GM23338 (cell line): ENCODE measurements around the gene HNRNPC. TPM values are rescaled to one million over a fixed set of nuclear protein-coding genes. Genes with fewer than 3 reads are reported as not detected.
"Not testable (repeated sequence)": the region's sequence is repeated elsewhere in the genome, so short reads cannot be mapped to it uniquely, and the experiment has no call there.

Experiments
- ATAC-seq: fragments of 200-7000 bp; cut with Tn5 transposase; 3 replicates; pipeline ENCODE4 v1.9.1; 2020
- DNase-seq: peaks from one replicate; pipeline ENCODE4 v3.0.0-alpha.2; 2015; ENCODE audit warnings: low spot score
- H2AFZ ChIP-seq: fragments of 200-600 bp; sonication (generic); 2 replicates; pipeline ENCODE4 v1.8.0; 2016; ENCODE audit warnings: antibody characterized with exemption, mild to moderate bottlenecking, moderate library complexity
- H3F3A ChIP-seq: fragments of 200-600 bp; sonication (generic); replicated peaks from 2 replicates; pipeline ENCODE4 v1.8.0; 2017; ENCODE audit warnings: antibody characterized with exemption, mixed run types, low read depth
- H3K27ac ChIP-seq: fragments of 200-600 bp; sonication (generic); 2 replicates; pipeline ENCODE4 v1.6.1; 2016; ENCODE audit warnings: low read depth
- H3K27me3 ChIP-seq: fragments of 200-600 bp; sonication (generic); 2 replicates; pipeline ENCODE4 v1.8.0; 2016; ENCODE audit warnings: mild to moderate bottlenecking, mixed run types, moderate library complexity; ENCODE audit not compliant: insufficient read depth
- H3K36me3 ChIP-seq: fragments of 200-600 bp; sonication (generic); 2 replicates; pipeline ENCODE4 v1.8.0; 2016; ENCODE audit warnings: mild to moderate bottlenecking; ENCODE audit not compliant: insufficient read depth
- H3K4me1 ChIP-seq: fragments of 200-600 bp; sonication (generic); 2 replicates; pipeline ENCODE4 v1.8.0; 2016; ENCODE audit warnings: mild to moderate bottlenecking, moderate library complexity; ENCODE audit not compliant: insufficient read depth
- H3K4me2 ChIP-seq: fragments of 200-600 bp; sonication (generic); 2 replicates; pipeline ENCODE4 v1.7.1; 2017; ENCODE audit warnings: mixed run types
- H3K4me3 ChIP-seq: fragments of 200-600 bp; sonication (generic); 2 replicates; pipeline ENCODE4 v1.6.1; 2016; ENCODE audit warnings: mixed run types
- H3K79me2 ChIP-seq: fragments of 200-600 bp; sonication (generic); replicated peaks from 2 replicates; pipeline ENCODE4 v1.8.0; 2017; ENCODE audit warnings: mild to moderate bottlenecking; ENCODE audit not compliant: insufficient read depth
- H3K9me2 ChIP-seq: fragments of 200-600 bp; sonication (generic); 2 replicates; pipeline ENCODE4 v1.8.0; 2017; ENCODE audit not compliant: insufficient read depth
- H4K20me1 ChIP-seq: fragments of 200-600 bp; sonication (generic); replicated peaks from 2 replicates; pipeline ENCODE4 v1.8.0; 2017; ENCODE audit warnings: mild to moderate bottlenecking; ENCODE audit not compliant: insufficient read depth
- H3K27ac Mint-ChIP-seq: 2 replicates; pipeline ENCODE4 v1.8.0; 2020; ENCODE audit warnings: inconsistent platforms, mild to moderate bottlenecking, moderate library complexity, mixed read lengths
- H3K27me3 Mint-ChIP-seq: 3 replicates; pipeline ENCODE4 v1.8.0; 2022; ENCODE audit warnings: low read depth, mild to moderate bottlenecking, moderate library complexity, mixed read lengths, inconsistent platforms; ENCODE audit not compliant: insufficient read depth, poor library complexity
- H3K36me3 Mint-ChIP-seq: 3 replicates; pipeline ENCODE4 v1.8.0; 2021; ENCODE audit warnings: low read depth, mild to moderate bottlenecking, inconsistent platforms, moderate library complexity, mixed read lengths
- H3K4me1 Mint-ChIP-seq: 3 replicates; pipeline ENCODE4 v1.8.0; 2020; ENCODE audit warnings: mild to moderate bottlenecking, inconsistent platforms, mixed read lengths
- H3K4me3 Mint-ChIP-seq: 3 replicates; pipeline ENCODE4 v1.8.0; 2021; ENCODE audit warnings: moderate library complexity, mild to moderate bottlenecking, inconsistent platforms, mixed read lengths
- H3K9me3 Mint-ChIP-seq: 3 replicates; pipeline ENCODE4 v1.8.0; 2020; ENCODE audit warnings: moderate library complexity, mild to moderate bottlenecking, inconsistent platforms, mixed read lengths
- CREB1 ChIP-seq: fragments of 250-450 bp; sonication (Bioruptor Pico); IDR thresholded peaks from 2 replicates; pipeline ENCODE4 v1.5.0; 2020; ENCODE audit warnings: low read depth, mild to moderate bottlenecking, moderate library complexity
- CTCF ChIP-seq, 2 experiments: fragments of 200-600 bp in 1 of 2; sonication (generic) in 1 of 2; conservative IDR thresholded peaks; 2 replicates each; pipeline versions ENCODE4 v1.5.1 to v1.6.1; 2016 to 2017; ENCODE audit warnings: antibody characterized with exemption in 2 of 2, low read depth in 2 of 2, mild to moderate bottlenecking in 2 of 2, moderate library complexity in 1 of 2
- ETS1 ChIP-seq: IDR thresholded peaks from 2 replicates; pipeline ENCODE4 v1.6.1; 2016; ENCODE audit warnings: antibody characterized with exemption
- EZH2 ChIP-seq: fragments of 200-600 bp; sonication (generic); IDR thresholded peaks from one replicate; pipeline ENCODE4 v1.8.0; 2017; ENCODE audit warnings: antibody characterized with exemption, mild to moderate bottlenecking, low read depth; ENCODE audit not compliant: unreplicated experiment
- JUNB ChIP-seq: IDR thresholded peaks from one replicate; pipeline ENCODE4 v1.6.1; 2016; ENCODE audit warnings: antibody characterized with exemption; ENCODE audit not compliant: unreplicated experiment
- POLR2AphosphoS5 ChIP-seq: IDR thresholded peaks from 2 replicates; pipeline ENCODE4 v1.6.1; 2016; ENCODE audit warnings: antibody characterized with exemption, low read depth
- ZNF114 ChIP-seq: fragments of 250-450 bp; sonication (Bioruptor Pico); IDR thresholded peaks from 2 replicates; pipeline ENCODE4 v1.5.0; 2020; ENCODE audit warnings: mild to moderate bottlenecking, moderate library complexity
- ZNF331 ChIP-seq: fragments of 250-450 bp; sonication (Bioruptor Pico); IDR thresholded peaks from 2 replicates; pipeline ENCODE4 v1.5.0; 2020; ENCODE audit warnings: low read depth, mild to moderate bottlenecking, moderate library complexity
- polyA plus RNA-seq: library from polyadenylated mRNA; unstranded; fragments of >200 nt; fragmentation: Nextera tagmentation; extraction: Ambion mirVana; gene quantifications from 2 replicates; pipeline ENCODE4 v1.2.1, GENCODE V29; 2016
- total RNA-seq: library from RNA; depleted of rRNA; stranded (reverse); fragments of >200 nt; shearing (Covaris generic); gene quantifications from 2 replicates; pipeline ENCODE4 v1.2.3, GENCODE V29; 2014
- TF ChIP-seq, protein P1 (sequence below): fragments of 250-450 bp; sonication (Bioruptor Pico); IDR thresholded peaks from 2 replicates; pipeline ENCODE4 v1.5.0; 2020; ENCODE audit warnings: mild to moderate bottlenecking, moderate library complexity

The HNRNPC gene
- total and polyA plus RNA-seq, 2 experiments from 2014 or later, result 1,259 to 1,296 TPM

DNA sequence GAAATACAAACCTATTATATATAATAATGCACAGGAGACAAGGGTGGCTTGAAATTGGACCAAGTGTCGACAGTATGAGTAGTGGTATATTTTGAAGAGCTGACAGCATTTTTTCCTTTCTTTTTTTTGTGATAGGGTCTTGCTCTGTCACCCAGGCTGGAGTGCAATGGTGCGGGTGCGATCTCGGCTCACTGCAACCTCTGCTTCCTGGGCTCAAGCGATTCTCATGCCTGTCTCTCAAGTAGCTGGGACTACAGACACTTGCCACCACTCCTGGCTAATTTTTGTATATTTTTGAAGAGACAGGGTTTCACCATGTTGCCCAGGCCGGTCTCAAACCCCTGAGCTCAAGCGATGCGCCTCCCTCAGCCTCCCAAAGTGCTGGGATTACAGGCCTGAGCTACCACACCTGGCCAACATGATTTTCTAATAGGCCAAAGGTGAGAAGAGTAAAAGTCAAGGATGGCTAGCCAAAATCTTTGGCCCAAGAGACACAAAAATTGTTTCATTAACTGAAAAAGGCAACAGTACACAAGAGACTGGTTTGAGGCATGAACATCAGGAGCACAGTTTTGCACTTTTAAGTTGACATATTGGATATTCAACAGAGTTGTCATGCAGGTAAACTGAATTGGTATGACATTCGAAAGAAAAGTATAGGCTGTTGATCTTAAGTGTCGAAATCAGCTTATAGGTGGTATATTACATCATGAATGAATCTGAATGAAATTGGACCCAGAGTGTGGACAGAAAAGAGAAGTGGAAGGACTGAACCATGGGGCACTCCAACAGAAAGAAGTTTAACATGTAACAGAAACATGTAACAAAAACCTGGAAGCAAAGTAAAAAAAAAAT, 12.5 kb downstream of the HNRNPC start:
- Histone ChIP-seq H3K9me2 (no peaks in the 10 kb centered on the region), H3K4me2 (peak overlapping the region; percentile 65), H3K4me1 (0 out of 2 replicates have a peak, but pooled peaks cover 15% of the 10 kb centered on the region), H3F3A (peaks cover 26% of the 10 kb centered on the region), H3K4me3 (no peak overlapping the region), H3K79me2 (peaks cover 100% of the 10 kb centered on the region), H3K36me3 (peaks cover 76% of the 10 kb centered on the region), H3K27me3 (no peaks in the 10 kb centered on the region), H2AFZ (no peak overlapping the region), H3K27ac (peak overlapping the region; percentile 57), H4K20me1 (peaks cover 85% of the 10 kb centered on the region)
- Mint-ChIP-seq H3K4me1 (peaks cover 45% of the 10 kb centered on the region), H3K27ac (no peak overlapping the region), H3K4me3 (peak overlapping the region; percentile 19; the same call in 1 of the 3 replicates), H3K27me3 (peaks cover 19% of the 10 kb centered on the region), H3K9me3 (no peaks in the 10 kb centered on the region), H3K36me3 (peaks cover 96% of the 10 kb centered on the region)
- ATAC-seq (no peak), DNase-seq (no peak)
- TF ChIP-seq, protein P1, sequence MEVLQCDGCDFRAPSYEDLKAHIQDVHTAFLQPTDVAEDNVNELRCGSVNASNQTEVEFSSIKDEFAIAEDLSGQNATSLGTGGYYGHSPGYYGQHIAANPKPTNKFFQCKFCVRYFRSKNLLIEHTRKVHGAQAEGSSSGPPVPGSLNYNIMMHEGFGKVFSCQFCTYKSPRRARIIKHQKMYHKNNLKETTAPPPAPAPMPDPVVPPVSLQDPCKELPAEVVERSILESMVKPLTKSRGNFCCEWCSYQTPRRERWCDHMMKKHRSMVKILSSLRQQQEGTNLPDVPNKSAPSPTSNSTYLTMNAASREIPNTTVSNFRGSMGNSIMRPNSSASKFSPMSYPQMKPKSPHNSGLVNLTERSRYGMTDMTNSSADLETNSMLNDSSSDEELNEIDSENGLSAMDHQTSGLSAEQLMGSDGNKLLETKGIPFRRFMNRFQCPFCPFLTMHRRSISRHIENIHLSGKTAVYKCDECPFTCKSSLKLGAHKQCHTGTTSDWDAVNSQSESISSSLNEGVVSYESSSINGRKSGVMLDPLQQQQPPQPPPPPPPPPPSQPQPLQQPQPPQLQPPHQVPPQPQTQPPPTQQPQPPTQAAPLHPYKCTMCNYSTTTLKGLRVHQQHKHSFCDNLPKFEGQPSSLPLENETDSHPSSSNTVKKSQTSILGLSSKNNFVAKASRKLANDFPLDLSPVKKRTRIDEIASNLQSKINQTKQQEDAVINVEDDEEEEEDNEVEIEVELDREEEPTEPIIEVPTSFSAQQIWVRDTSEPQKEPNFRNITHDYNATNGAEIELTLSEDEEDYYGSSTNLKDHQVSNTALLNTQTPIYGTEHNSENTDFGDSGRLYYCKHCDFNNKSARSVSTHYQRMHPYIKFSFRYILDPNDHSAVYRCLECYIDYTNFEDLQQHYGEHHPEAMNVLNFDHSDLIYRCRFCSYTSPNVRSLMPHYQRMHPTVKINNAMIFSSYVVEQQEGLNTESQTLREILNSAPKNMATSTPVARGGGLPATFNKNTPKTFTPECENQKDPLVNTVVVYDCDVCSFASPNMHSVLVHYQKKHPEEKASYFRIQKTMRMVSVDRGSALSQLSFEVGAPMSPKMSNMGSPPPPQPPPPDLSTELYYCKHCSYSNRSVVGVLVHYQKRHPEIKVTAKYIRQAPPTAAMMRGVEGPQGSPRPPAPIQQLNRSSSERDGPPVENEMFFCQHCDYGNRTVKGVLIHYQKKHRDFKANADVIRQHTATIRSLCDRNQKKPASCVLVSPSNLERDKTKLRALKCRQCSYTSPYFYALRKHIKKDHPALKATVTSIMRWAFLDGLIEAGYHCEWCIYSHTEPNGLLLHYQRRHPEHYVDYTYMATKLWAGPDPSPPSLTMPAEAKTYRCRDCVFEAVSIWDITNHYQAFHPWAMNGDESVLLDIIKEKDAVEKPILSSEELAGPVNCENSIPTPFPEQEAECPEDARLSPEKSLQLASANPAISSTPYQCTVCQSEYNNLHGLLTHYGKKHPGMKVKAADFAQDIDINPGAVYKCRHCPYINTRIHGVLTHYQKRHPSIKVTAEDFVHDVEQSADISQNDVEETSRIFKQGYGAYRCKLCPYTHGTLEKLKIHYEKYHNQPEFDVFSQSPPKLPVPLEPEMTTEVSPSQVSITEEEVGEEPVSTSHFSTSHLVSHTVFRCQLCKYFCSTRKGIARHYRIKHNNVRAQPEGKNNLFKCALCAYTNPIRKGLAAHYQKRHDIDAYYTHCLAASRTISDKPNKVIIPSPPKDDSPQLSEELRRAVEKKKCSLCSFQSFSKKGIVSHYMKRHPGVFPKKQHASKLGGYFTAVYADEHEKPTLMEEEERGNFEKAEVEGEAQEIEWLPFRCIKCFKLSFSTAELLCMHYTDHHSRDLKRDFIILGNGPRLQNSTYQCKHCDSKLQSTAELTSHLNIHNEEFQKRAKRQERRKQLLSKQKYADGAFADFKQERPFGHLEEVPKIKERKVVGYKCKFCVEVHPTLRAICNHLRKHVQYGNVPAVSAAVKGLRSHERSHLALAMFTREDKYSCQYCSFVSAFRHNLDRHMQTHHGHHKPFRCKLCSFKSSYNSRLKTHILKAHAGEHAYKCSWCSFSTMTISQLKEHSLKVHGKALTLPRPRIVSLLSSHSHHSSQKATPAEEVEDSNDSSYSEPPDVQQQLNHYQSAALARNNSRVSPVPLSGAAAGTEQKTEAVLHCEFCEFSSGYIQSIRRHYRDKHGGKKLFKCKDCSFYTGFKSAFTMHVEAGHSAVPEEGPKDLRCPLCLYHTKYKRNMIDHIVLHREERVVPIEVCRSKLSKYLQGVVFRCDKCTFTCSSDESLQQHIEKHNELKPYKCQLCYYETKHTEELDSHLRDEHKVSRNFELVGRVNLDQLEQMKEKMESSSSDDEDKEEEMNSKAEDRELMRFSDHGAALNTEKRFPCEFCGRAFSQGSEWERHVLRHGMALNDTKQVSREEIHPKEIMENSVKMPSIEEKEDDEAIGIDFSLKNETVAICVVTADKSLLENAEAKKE (CRISPR knock-in tag), result no peak
- TF ChIP-seq ZNF331 (CRISPR knock-in tag) (no peak), ZNF114 (no peak), EZH2 (no peak), CTCF (conservative IDR thresholded peaks at IDR 0.05; ENCODE audit: low read depth in 2 of 2) (no peak), JUNB (no peak), CREB1 (CRISPR knock-in tag) (no peak), ETS1 (no peak), POLR2AphosphoS5 (no peak)

DNA sequence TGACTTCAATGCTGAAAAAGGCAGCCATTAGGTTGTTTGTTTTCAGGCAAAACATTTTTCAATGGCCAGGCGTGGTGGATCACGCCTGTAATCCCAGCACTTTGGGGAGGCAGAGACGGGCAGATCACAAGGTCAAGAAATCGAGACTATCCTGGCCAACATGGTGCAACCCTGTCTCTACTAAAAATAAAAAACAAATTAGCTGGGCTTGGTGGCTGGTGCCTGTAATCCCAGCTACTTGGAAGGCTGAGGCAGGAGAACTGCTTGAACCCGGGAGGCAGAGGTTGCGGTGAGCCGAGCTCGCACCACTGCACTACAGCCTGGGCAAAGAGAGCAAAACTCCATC, 13.2 kb downstream of the HNRNPC start:
- H3F3A ChIP-seq, result peaks cover 28% of the 10 kb centered on the region
- peaks cover 40% of the 10 kb centered on the region; the same call in 2 of the 3 replicates for H3K4me1 Mint-ChIP-seq
- H3K27ac ChIP-seq, result peak overlapping the region; percentile 57
- H3K36me3 ChIP-seq, result peaks cover 76% of the 10 kb centered on the region
- H2AFZ ChIP-seq, H3K9me3 Mint-ChIP-seq, H3K4me3 ChIP-seq, H3K27me3 ChIP-seq, H3K27ac Mint-ChIP-seq, H3K9me2 ChIP-seq, ATAC-seq, DNase-seq: not testable (repeated sequence)
- H4K20me1 ChIP-seq, result peaks cover 85% of the 10 kb centered on the region
- peaks cover 100% of the 10 kb centered on the region for H3K79me2 ChIP-seq
- H3K4me2 ChIP-seq, result peak overlapping the region; percentile 48
- H3K4me3 Mint-ChIP-seq, result peak overlapping the region; percentile 8; the same call in 1 of the 3 replicates
- H3K36me3 Mint-ChIP-seq, result peaks cover 96% of the 10 kb centered on the region
- H3K4me1 ChIP-seq, result 0 out of 2 replicates have a peak, but pooled peaks cover 15% of the 10 kb centered on the region
- peaks cover 19% of the 10 kb centered on the region for H3K27me3 Mint-ChIP-seq
